ENCODE results near the gene DAD1. TPM values are rescaled to one million over a fixed set of nuclear protein-coding genes. Genes with fewer than 3 reads are reported as not detected.
A peak's percentile ranks its signal among the peaks of the same experiment; 100 is the strongest.
"Not testable (repeated sequence)": the region's sequence is repeated elsewhere in the genome, so short reads cannot be mapped to it uniquely, and the experiment has no call there.

Gene DAD1
- total RNA-seq, 4 donors from 2014 or later = 52.0 to 173 (median 123) TPM

- Histone ChIP-seq H3K4me3 (peak overlapping the region in 1 of 4 donors; percentile 3), H3K27me3 (no peaks in the 10 kb centered on the region), H3K9me3 (no peaks in the 10 kb centered on the region), H3K27ac (peak overlapping the region; percentile 46 to 86 (median 64)), H3K4me1 (peaks cover 0 to 12% (median 4%) of the 10 kb centered on the region in 4 donors), H3K36me3 (peaks cover 0 to 52% (median 0%) of the 10 kb centered on the region in 3 donors)
- TF ChIP-seq CTCF (IDR thresholded peaks at IDR 0.05) (peak; percentile 95 to 100 (median 96)), POLR2A (IDR thresholded peaks at IDR 0.05) (peak in 1 of 2 donors; percentile 16)
- peak in 2 of 3 donors; percentile 87 to 94 for DNase-seq
Measured at GRCh38 chr14:22570132-22570949, 18.7 kb downstream of the DAD1 start.

- H3K4me1 ChIP-seq = peaks cover 0 to 13% (median 4%) of the 10 kb centered on the region in 4 donors
- H3K27ac ChIP-seq = peak overlapping the region in 3 of 4 donors; percentile 59 to 86 (median 69)
Measured at GRCh38 chr14:22569737-22570131, 19.3 kb downstream of the DAD1 start.

GRCh38 chr14:22569106-22569736 is 19.8 kb downstream of the DAD1 start:
- H3K27me3 ChIP-seq = no peaks in the 10 kb centered on the region

More at GRCh38 chr14:22569737-22570131, 19.3 kb downstream of the DAD1 start:
- H3K4me3 ChIP-seq = peak overlapping the region in 1 of 4 donors; percentile 3
- peaks cover 0 to 47% (median 0%) of the 10 kb centered on the region in 3 donors for H3K36me3 ChIP-seq
- no peak for TF ChIP-seq POLR2A (IDR thresholded peaks at IDR 0.05)
- no peak for DNase-seq
- no peaks in the 10 kb centered on the region for H3K9me3 ChIP-seq
- H3K27me3 ChIP-seq = no peaks in the 10 kb centered on the region

GRCh38 chr14:22567437-22567836 is 21.6 kb downstream of the DAD1 start:
- TF ChIP-seq POLR2A (IDR thresholded peaks at IDR 0.05) (no peak), CTCF (IDR thresholded peaks at IDR 0.05) (no peak)
- H3K27ac ChIP-seq = peak overlapping the region; percentile 18 to 86 (median 58)
- H3K4me1 ChIP-seq = peaks cover 0 to 20% (median 5%) of the 10 kb centered on the region in 4 donors
- no peaks in the 10 kb centered on the region for H3K9me3 ChIP-seq
- H3K36me3 ChIP-seq = peaks cover 0 to 33% (median 0%) of the 10 kb centered on the region in 3 donors
- no peak overlapping the region for H3K4me3 ChIP-seq
- no peaks in the 10 kb centered on the region for H3K27me3 ChIP-seq
- peak in 1 of 3 donors; percentile 15 for DNase-seq

More at GRCh38 chr14:22569106-22569736, 19.8 kb downstream of the DAD1 start:
- H3K36me3 ChIP-seq = peaks cover 0 to 47% (median 0%) of the 10 kb centered on the region in 3 donors
- H3K27ac ChIP-seq = peak overlapping the region; percentile 57 to 86 (median 64)
- H3K4me1 ChIP-seq = peaks cover 0 to 18% (median 5%) of the 10 kb centered on the region in 4 donors
- no peaks in the 10 kb centered on the region for H3K9me3 ChIP-seq
- no peak overlapping the region for H3K4me3 ChIP-seq
- no peak for DNase-seq
- TF ChIP-seq POLR2A (IDR thresholded peaks at IDR 0.05) = no peak
- no peak for TF ChIP-seq CTCF (IDR thresholded peaks at IDR 0.05)

GRCh38 chr14:22566845-22567244 is 22.2 kb downstream of the DAD1 start:
- DNase-seq = no peak
- TF ChIP-seq CTCF (IDR thresholded peaks at IDR 0.05) = no peak
- peak in 1 of 2 donors; percentile 7 for TF ChIP-seq POLR2A (IDR thresholded peaks at IDR 0.05)
- peaks cover 0 to 29% (median 0%) of the 10 kb centered on the region in 3 donors for H3K36me3 ChIP-seq
- H3K4me1 ChIP-seq = peaks cover 0 to 26% (median 8%) of the 10 kb centered on the region in 4 donors
- H3K9me3 ChIP-seq = no peaks in the 10 kb centered on the region
- no peaks in the 10 kb centered on the region for H3K27me3 ChIP-seq
- H3K4me3 ChIP-seq = no peak overlapping the region
- H3K27ac ChIP-seq = peak overlapping the region; percentile 18 to 86 (median 58)

- Histone ChIP-seq H3K36me3 (peaks cover 0 to 23% (median 0%) of the 10 kb centered on the region in 3 donors), H3K4me1 (peaks cover 0 to 31% (median 10%) of the 10 kb centered on the region in 4 donors), H3K27ac (peak overlapping the region; percentile 18 to 86 (median 58))
- not testable (repeated sequence) for H3K27me3 ChIP-seq, H3K9me3 ChIP-seq, H3K4me3 ChIP-seq
- peak in 1 of 3 donors; percentile 15 for DNase-seq
Measured at GRCh38 chr14:22566266-22566665, 22.8 kb downstream of the DAD1 start.
